WI38 (cell line): ENCODE data around the gene LGMN.

ENCODE experiments used
- H3K4me3 ChIP-seq: 2 replicates; pipeline ENCODE4 v1.5.1; 2011; ENCODE audit warnings: low read depth, mild to moderate bottlenecking, control low read depth, low read length
- CTCF ChIP-seq: IDR thresholded peaks from 2 replicates; pipeline ENCODE4 v1.5.1; 2012; ENCODE audit warnings: low read depth, mild to moderate bottlenecking, control low read depth, low read length

LGMN gene

GRCh38 chr14:92658684-92659083 is 89.7 kb downstream of the LGMN start:
- TF ChIP-seq CTCF = no peak
- no peak overlapping the region for H3K4me3 ChIP-seq

- H3K4me3 ChIP-seq = no peak overlapping the region
- TF ChIP-seq CTCF = no peak
Measured at GRCh38 chr14:92658160-92658559, 90.3 kb downstream of the LGMN start.

DNA sequence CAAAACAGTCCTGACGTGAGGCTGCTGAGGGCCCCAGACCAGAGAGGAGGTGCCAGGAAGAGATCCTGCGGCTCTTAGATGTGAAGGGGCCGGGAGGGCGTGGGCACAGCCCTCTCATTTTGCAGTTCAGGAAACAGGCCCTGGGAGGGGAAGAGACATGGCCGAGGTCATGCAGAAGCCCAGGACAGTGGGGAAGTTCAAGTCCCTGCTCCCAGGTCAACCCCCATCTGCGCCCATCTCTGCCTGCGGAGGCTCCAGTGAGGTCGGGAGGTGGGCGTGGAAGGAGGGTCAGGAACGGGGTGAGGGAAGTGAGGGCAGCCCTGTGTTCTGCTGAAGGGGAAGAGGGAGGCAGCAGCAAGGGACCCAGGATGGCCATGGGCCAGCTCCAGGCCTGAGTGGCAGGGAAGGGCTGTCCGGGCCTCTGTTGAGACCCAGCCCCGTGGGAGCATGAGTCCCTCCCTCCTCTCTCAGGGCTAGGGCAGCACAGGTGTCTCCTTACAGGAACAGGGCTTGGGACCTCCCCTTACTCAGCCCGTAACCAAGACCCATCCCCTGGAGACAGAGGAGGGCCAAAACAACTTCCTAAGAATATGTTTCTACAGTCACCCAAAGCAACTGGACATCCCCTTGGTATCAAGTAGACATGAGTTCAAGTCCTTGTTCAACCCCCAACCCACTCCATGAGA is 90.8 kb downstream of the LGMN start:
- TF ChIP-seq CTCF = no peak
- no peak overlapping the region for H3K4me3 ChIP-seq

- TF ChIP-seq CTCF = no peak
- no peak overlapping the region for H3K4me3 ChIP-seq
Measured at GRCh38 chr14:92656306-92657081, 91.9 kb downstream of the LGMN start.

DNA sequence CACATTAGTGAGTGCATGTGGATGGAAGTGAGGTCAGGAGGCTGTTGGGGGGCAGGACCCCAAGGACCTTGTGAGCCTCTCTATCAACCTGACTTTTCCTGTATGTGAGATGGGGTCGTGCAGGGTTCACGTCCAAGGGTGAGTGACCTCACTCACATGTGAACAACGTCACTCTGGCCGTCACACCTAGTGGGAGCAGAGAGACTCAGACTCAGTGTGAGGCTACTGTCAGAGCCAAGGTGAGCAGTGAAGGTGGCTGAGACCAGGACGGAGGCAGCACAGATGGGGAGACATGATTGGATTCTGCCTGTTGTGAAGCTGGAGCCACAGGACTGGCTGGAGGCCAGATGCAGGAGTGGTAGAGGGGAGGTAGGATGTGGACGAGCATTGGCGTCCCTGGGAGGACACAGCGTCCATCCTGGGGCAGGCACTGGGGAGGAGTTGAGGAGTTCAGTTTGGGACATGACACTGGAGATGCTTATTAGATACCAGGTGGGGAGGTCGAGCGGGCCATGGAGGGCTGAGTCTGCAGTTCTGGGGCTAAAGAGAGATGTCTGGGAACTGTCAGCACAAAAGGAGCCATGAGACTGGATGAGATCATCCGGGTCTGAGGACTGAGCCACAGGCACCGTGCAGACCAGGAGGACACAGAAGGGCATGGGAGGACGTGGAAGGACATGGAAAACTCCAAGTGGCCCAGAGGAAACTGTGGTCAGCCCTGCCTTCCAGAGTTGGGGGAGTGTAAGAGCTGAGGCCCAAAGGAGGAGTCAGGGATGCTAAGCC is 92.8 kb downstream of the LGMN start:
- H3K4me3 ChIP-seq = no peak overlapping the region

DNA sequence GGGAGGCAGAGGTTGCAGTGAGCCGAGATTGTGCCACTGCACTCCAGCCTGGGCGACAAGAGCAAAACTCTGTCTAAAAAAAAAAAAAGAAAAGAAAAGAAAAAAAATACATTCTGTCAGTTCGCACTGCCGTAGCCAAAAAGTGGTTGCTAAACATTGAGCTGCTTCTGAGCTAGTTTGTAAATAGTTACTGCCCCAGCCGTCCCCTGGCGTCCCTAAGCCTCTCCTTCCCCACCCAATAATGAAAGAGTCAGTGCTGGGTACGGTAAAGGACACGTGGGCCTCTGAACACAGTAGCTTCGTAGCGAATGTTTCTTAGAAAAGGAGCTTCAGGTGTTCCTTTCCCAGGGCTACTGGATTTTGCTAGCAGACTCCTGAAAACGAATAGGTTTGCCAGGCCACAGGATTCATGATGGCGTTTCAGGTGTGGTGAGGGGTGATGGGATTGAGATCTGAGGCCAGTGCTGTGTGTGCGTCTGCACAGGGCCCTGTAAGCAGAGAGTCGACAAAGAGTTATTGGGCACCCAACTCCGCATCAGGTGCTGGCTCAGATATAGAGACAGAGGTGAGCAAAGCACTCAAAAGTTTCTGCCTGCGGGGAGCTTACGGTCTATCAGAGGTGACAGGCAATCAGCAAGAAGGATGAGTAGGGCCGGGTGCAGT is 94.1 kb downstream of the LGMN start:
- no peak overlapping the region for H3K4me3 ChIP-seq
- TF ChIP-seq CTCF = no peak

More for the DNA sequence above, 92.8 kb downstream of the LGMN start:
- TF ChIP-seq CTCF = no peak
